ENCODE results near the gene SWAP70. TPM values are rescaled to one million over a fixed set of nuclear protein-coding genes. Genes with fewer than 3 reads are reported as not detected.

SWAP70 gene
- total RNA-seq, 1 experiment from 2014 or later, result 8.6 TPM

DNA sequence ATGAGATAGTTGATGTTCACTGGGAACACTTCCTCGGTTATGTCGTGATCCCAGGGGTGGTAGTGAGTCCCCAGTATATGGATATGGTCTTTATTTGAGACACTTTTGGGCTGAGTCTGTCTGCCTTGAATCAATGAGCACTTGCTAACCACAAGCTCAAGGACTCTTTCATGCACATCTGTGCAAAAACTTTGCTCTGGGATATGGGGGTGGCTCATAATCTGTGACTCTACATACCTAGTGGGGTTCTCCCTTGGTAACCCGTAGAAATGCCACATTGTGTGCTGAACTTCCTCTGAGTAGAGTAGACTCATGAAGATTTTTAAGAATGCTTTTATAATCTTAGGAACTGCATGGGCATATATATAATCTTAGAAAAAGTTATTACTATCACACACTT, 69.3 kb downstream of the SWAP70 start:
- BruUV-seq (replicated peaks), result no TSS peak
- POLR2A ChIA-PET (ENCODE audit: unreplicated experiment), result no interaction called here

GRCh38 chr11:9735236-9735635, 71.4 kb downstream of the SWAP70 start:
- Histone ChIP-seq H4K20me1 (ENCODE audit: low read length) (no peaks in the 10 kb centered on the region), H3K9ac (ENCODE audit: low read length) (no peak overlapping the region), H3K4me2 (ENCODE audit: low read length) (no peak overlapping the region), H3K9me3 (ENCODE audit: low read length) (peaks cover 8% of the 10 kb centered on the region; the same call in 1 of the 2 replicates), H3K27me3 (ENCODE audit: low read length) (no peaks in the 10 kb centered on the region), H3K36me3 (ENCODE audit: low read depth, low read length) (peaks cover 22% of the 10 kb centered on the region), H3K79me2 (ENCODE audit: low read length) (no peaks in the 10 kb centered on the region), H2AFZ (ENCODE audit: low read length) (no peak overlapping the region), H3K27ac (ENCODE audit: low read length) (no peak overlapping the region), H3K9me2 (replicated peaks; ENCODE audit: low read length) (no peaks in the 10 kb centered on the region), H3K4me3 (ENCODE audit: low read length) (no peak overlapping the region), H3K4me1 (ENCODE audit: insufficient read depth, low read length) (peaks cover 8% of the 10 kb centered on the region), H3F3A (ENCODE audit: low read length, unreplicated experiment) (no peaks in the 10 kb centered on the region)
- CTCF ChIA-PET, result no interaction called here
- DNase-seq, result no peak
- no TSS peak for BruUV-seq (replicated peaks)
- TF ChIP-seq EZH2phosphoT487 (IDR thresholded peaks at IDR 0.05; ENCODE audit: borderline replicate concordance, low read length), result no peak
- no peak for TF ChIP-seq CTCF (conservative IDR thresholded peaks at IDR 0.05; ENCODE audit: low read depth, low read length)
- no peak for TF ChIP-seq EZH2 (IDR thresholded peaks at IDR 0.05; ENCODE audit: low read length, unreplicated experiment)
- ATAC-seq, result no peak
- intact Hi-C loops (cut with micrococcal nuclease), result no loop called here
- POLR2A ChIA-PET (ENCODE audit: unreplicated experiment), result interaction anchor here (0.5 kb wide), 1 partner anchor 72 kb away, joined by 3 read pairs; the partner anchor contains the start of gene SWAP70

More for the DNA sequence above, 69.3 kb downstream of the SWAP70 start:
- ATAC-seq (no peak), DNase-seq (no peak)
- peaks cover 8% of the 10 kb centered on the region; the same call in 1 of the 2 replicates for H3K9me3 ChIP-seq (ENCODE audit: low read length)
- peaks cover 22% of the 10 kb centered on the region for H3K36me3 ChIP-seq (ENCODE audit: low read depth, low read length)
- CTCF ChIA-PET, result no interaction called here
- intact Hi-C loops (cut with micrococcal nuclease), result no loop called here
- H3K79me2 ChIP-seq (ENCODE audit: low read length), result no peaks in the 10 kb centered on the region
- TF ChIP-seq EZH2phosphoT487 (IDR thresholded peaks at IDR 0.05; ENCODE audit: borderline replicate concordance, low read length), result no peak
- TF ChIP-seq CTCF (conservative IDR thresholded peaks at IDR 0.05; ENCODE audit: low read depth, low read length), result no peak
- no peak for TF ChIP-seq EZH2 (IDR thresholded peaks at IDR 0.05; ENCODE audit: low read length, unreplicated experiment)
- H3K4me3 ChIP-seq (ENCODE audit: low read length), result no peak overlapping the region
- H3K4me2 ChIP-seq (ENCODE audit: low read length), result no peak overlapping the region
- H3F3A ChIP-seq (ENCODE audit: low read length, unreplicated experiment), result no peaks in the 10 kb centered on the region
- no peak overlapping the region for H2AFZ ChIP-seq (ENCODE audit: low read length)
- H3K9me2 ChIP-seq (replicated peaks; ENCODE audit: low read length), result no peaks in the 10 kb centered on the region
- no peaks in the 10 kb centered on the region for H4K20me1 ChIP-seq (ENCODE audit: low read length)
- no peak overlapping the region for H3K27ac ChIP-seq (ENCODE audit: low read length)
- no peak overlapping the region for H3K9ac ChIP-seq (ENCODE audit: low read length)
- no peaks in the 10 kb centered on the region for H3K4me1 ChIP-seq (ENCODE audit: insufficient read depth, low read length)
- no peaks in the 10 kb centered on the region for H3K27me3 ChIP-seq (ENCODE audit: low read length)

GRCh38 chr11:9735919-9736318, 72.0 kb downstream of the SWAP70 start:
- CTCF ChIA-PET, result no interaction called here
- no peak overlapping the region for H3K4me2 ChIP-seq (ENCODE audit: low read length)
- no TSS peak for BruUV-seq (replicated peaks)

More at GRCh38 chr11:9735919-9736318, 72.0 kb downstream of the SWAP70 start:
- DNase-seq (no peak), ATAC-seq (no peak)
- peaks cover 8% of the 10 kb centered on the region; the same call in 1 of the 2 replicates for H3K9me3 ChIP-seq (ENCODE audit: low read length)
- no peaks in the 10 kb centered on the region for H3K79me2 ChIP-seq (ENCODE audit: low read length)
- POLR2A ChIA-PET (ENCODE audit: unreplicated experiment), result no interaction called here
- no peaks in the 10 kb centered on the region for H3K27me3 ChIP-seq (ENCODE audit: low read length)
- H3K9ac ChIP-seq (ENCODE audit: low read length), result no peak overlapping the region
- no peak overlapping the region for H3K4me3 ChIP-seq (ENCODE audit: low read length)
- no peak overlapping the region for H2AFZ ChIP-seq (ENCODE audit: low read length)
- no peak overlapping the region for H3K27ac ChIP-seq (ENCODE audit: low read length)
- H3K4me1 ChIP-seq (ENCODE audit: insufficient read depth, low read length), result peaks cover 13% of the 10 kb centered on the region
- H3F3A ChIP-seq (ENCODE audit: low read length, unreplicated experiment), result peaks cover 3% of the 10 kb centered on the region
- no peaks in the 10 kb centered on the region for H3K9me2 ChIP-seq (replicated peaks; ENCODE audit: low read length)
- H4K20me1 ChIP-seq (ENCODE audit: low read length), result no peaks in the 10 kb centered on the region
- intact Hi-C loops (cut with micrococcal nuclease), result no loop called here
- H3K36me3 ChIP-seq (ENCODE audit: low read depth, low read length), result peaks cover 22% of the 10 kb centered on the region
- TF ChIP-seq CTCF (conservative IDR thresholded peaks at IDR 0.05; ENCODE audit: low read depth, low read length), result no peak
- TF ChIP-seq EZH2 (IDR thresholded peaks at IDR 0.05; ENCODE audit: low read length, unreplicated experiment), result no peak
- TF ChIP-seq EZH2phosphoT487 (IDR thresholded peaks at IDR 0.05; ENCODE audit: borderline replicate concordance, low read length), result no peak

Data from PC-3 (cell line).